Measurements from ENCODE around the gene SAMD4A. TPM values are rescaled to one million over a fixed set of nuclear protein-coding genes. Genes with fewer than 3 reads are reported as not detected.

SAMD4A gene
- total RNA-seq, 1 experiment from 2014 or later = 17.0 TPM

- no peak for DNase-seq (ENCODE audit: low spot score)
- in situ Hi-C loops (cut with HindIII; ENCODE audit: low sequenced_read_pairs) = no loop called here
Observed at GRCh38 chr14:54711812-54712464, 145.0 kb downstream of the SAMD4A start.

GRCh38 chr14:54712465-54713200, 145.7 kb downstream of the SAMD4A start:
- in situ Hi-C loops (cut with HindIII; ENCODE audit: low sequenced_read_pairs) = no loop called here
- no peak for DNase-seq (ENCODE audit: low spot score)

GRCh38 chr14:54713379-54713778, 146.5 kb downstream of the SAMD4A start:
- DNase-seq (ENCODE audit: low spot score) = no peak
- in situ Hi-C loops (cut with HindIII; ENCODE audit: low sequenced_read_pairs) = no loop called here

- in situ Hi-C loops (cut with HindIII; ENCODE audit: low sequenced_read_pairs) = no loop called here
- DNase-seq (ENCODE audit: low spot score) = no peak
Observed at GRCh38 chr14:54715239-54715638, 148.3 kb downstream of the SAMD4A start.

- in situ Hi-C loops (cut with HindIII; ENCODE audit: low sequenced_read_pairs) = no loop called here
- no peak for DNase-seq (ENCODE audit: low spot score)
Observed at GRCh38 chr14:54715811-54716210, 148.9 kb downstream of the SAMD4A start.

- no peak for DNase-seq (ENCODE audit: low spot score)
- in situ Hi-C loops (cut with HindIII; ENCODE audit: low sequenced_read_pairs) = no loop called here
Observed at GRCh38 chr14:54716862-54717261, 149.9 kb downstream of the SAMD4A start.

- in situ Hi-C loops (cut with HindIII; ENCODE audit: low sequenced_read_pairs) = no loop called here
- no peak for DNase-seq (ENCODE audit: low spot score)
Observed at GRCh38 chr14:54718046-54718445, 151.1 kb downstream of the SAMD4A start.

- in situ Hi-C loops (cut with HindIII; ENCODE audit: low sequenced_read_pairs) = no loop called here
- no peak for DNase-seq (ENCODE audit: low spot score)
Observed at GRCh38 chr14:54719406-54719805, 152.5 kb downstream of the SAMD4A start.

GRCh38 chr14:54722791-54723432, 156.0 kb downstream of the SAMD4A start:
- in situ Hi-C loops (cut with HindIII; ENCODE audit: low sequenced_read_pairs) = no loop called here
- DNase-seq (ENCODE audit: low spot score) = peak; percentile 69

GRCh38 chr14:54724123-54724522, 157.2 kb downstream of the SAMD4A start:
- DNase-seq (ENCODE audit: low spot score) = no peak
- in situ Hi-C loops (cut with HindIII; ENCODE audit: low sequenced_read_pairs) = no loop called here

- in situ Hi-C loops (cut with HindIII; ENCODE audit: low sequenced_read_pairs) = no loop called here
- no peak for DNase-seq (ENCODE audit: low spot score)
Observed at GRCh38 chr14:54724676-54725325, 157.9 kb downstream of the SAMD4A start.

- in situ Hi-C loops (cut with HindIII; ENCODE audit: low sequenced_read_pairs) = no loop called here
- no peak for DNase-seq (ENCODE audit: low spot score)
Observed at GRCh38 chr14:54725998-54726397, 159.1 kb downstream of the SAMD4A start.

GRCh38 chr14:54727929-54728328, 161.0 kb downstream of the SAMD4A start:
- DNase-seq (ENCODE audit: low spot score) = no peak
- in situ Hi-C loops (cut with HindIII; ENCODE audit: low sequenced_read_pairs) = no loop called here

GRCh38 chr14:54728700-54729527, 162.0 kb downstream of the SAMD4A start:
- in situ Hi-C loops (cut with HindIII; ENCODE audit: low sequenced_read_pairs) = no loop called here
- DNase-seq (ENCODE audit: low spot score) = no peak

- DNase-seq (ENCODE audit: low spot score) = no peak
Observed at GRCh38 chr14:54730156-54730961, 163.4 kb downstream of the SAMD4A start.

GRCh38 chr14:54734966-54735365, 168.0 kb downstream of the SAMD4A start:
- in situ Hi-C loops (cut with HindIII; ENCODE audit: low sequenced_read_pairs) = no loop called here
- no peak for DNase-seq (ENCODE audit: low spot score)

More at GRCh38 chr14:54730156-54730961, 163.4 kb downstream of the SAMD4A start:
- in situ Hi-C loops (cut with HindIII; ENCODE audit: low sequenced_read_pairs) = no loop called here

GRCh38 chr14:54735424-54735823, 168.5 kb downstream of the SAMD4A start:
- in situ Hi-C loops (cut with HindIII; ENCODE audit: low sequenced_read_pairs) = no loop called here
- no peak for DNase-seq (ENCODE audit: low spot score)

- in situ Hi-C loops (cut with HindIII; ENCODE audit: low sequenced_read_pairs) = no loop called here
- no peak for DNase-seq (ENCODE audit: low spot score)
Observed at GRCh38 chr14:54737132-54737711, 170.3 kb downstream of the SAMD4A start.

Data from G401 (cell line).